ENCODE data around the gene FNDC5. TPM values are rescaled to one million over a fixed set of nuclear protein-coding genes. Genes with fewer than 3 reads are reported as not detected.

The FNDC5 gene
- total RNA-seq, 6 experiments from 2014 or later: 0.28 to 0.90 (median 0.58) TPM

- no peaks in the 10 kb centered on the region for H3K36me3 Mint-ChIP-seq (ENCODE audit: low read depth)
- no peak overlapping the region for H3K27ac Mint-ChIP-seq
- H3K4me3 Mint-ChIP-seq: no peak overlapping the region
- H3K9me3 Mint-ChIP-seq: no peaks in the 10 kb centered on the region
- no peaks in the 10 kb centered on the region; the same call in 1 of the 2 replicates for H3K4me1 Mint-ChIP-seq (ENCODE audit: low read depth)
- H3K27me3 Mint-ChIP-seq (ENCODE audit: insufficient read depth): peaks cover 21% of the 10 kb centered on the region
- no peak for DNase-seq
- TF ChIP-seq CTCF (IDR thresholded peaks at IDR 0.05): no peak
Measured at GRCh38 chr1:32884032-32884372, 13.3 kb upstream of the FNDC5 start.

GRCh38 chr1:32883338-32884031, 12.8 kb upstream of the FNDC5 start:
- H3K9me3 Mint-ChIP-seq: no peaks in the 10 kb centered on the region
- peaks cover 20% of the 10 kb centered on the region for H3K27me3 Mint-ChIP-seq (ENCODE audit: insufficient read depth)
- H3K36me3 Mint-ChIP-seq (ENCODE audit: low read depth): no peaks in the 10 kb centered on the region
- no peaks in the 10 kb centered on the region; the same call in 1 of the 2 replicates for H3K4me1 Mint-ChIP-seq (ENCODE audit: low read depth)
- no peak for TF ChIP-seq CTCF (IDR thresholded peaks at IDR 0.05)
- H3K27ac Mint-ChIP-seq: no peak overlapping the region
- no peak overlapping the region for H3K4me3 Mint-ChIP-seq
- DNase-seq: no peak

- H3K4me3 Mint-ChIP-seq: no peak overlapping the region
- peaks cover 7% of the 10 kb centered on the region for H3K4me1 Mint-ChIP-seq (ENCODE audit: low read depth)
- H3K27me3 Mint-ChIP-seq (ENCODE audit: insufficient read depth): peaks cover 22% of the 10 kb centered on the region
Measured at GRCh38 chr1:32881871-32882850, 11.4 kb upstream of the FNDC5 start.

GRCh38 chr1:32881291-32881690, 10.6 kb upstream of the FNDC5 start:
- Mint-ChIP-seq H3K4me3 (no peak overlapping the region), H3K9me3 (no peaks in the 10 kb centered on the region), H3K4me1 (ENCODE audit: low read depth) (peaks cover 7% of the 10 kb centered on the region), H3K27me3 (ENCODE audit: insufficient read depth) (peaks cover 25% of the 10 kb centered on the region), H3K27ac (no peak overlapping the region), H3K36me3 (ENCODE audit: low read depth) (no peaks in the 10 kb centered on the region)
- DNase-seq: no peak
- TF ChIP-seq CTCF (IDR thresholded peaks at IDR 0.05): no peak

More at GRCh38 chr1:32881871-32882850, 11.4 kb upstream of the FNDC5 start:
- DNase-seq: no peak
- Mint-ChIP-seq H3K9me3 (no peaks in the 10 kb centered on the region), H3K36me3 (ENCODE audit: low read depth) (no peaks in the 10 kb centered on the region), H3K27ac (no peak overlapping the region)
- TF ChIP-seq CTCF (IDR thresholded peaks at IDR 0.05): no peak

GRCh38 chr1:32878637-32879041, 7.9 kb upstream of the FNDC5 start:
- DNase-seq: no peak
- peaks cover 11% of the 10 kb centered on the region for H3K27me3 Mint-ChIP-seq (ENCODE audit: insufficient read depth)
- H3K27ac Mint-ChIP-seq: no peak overlapping the region
- no peaks in the 10 kb centered on the region for H3K9me3 Mint-ChIP-seq
- H3K36me3 Mint-ChIP-seq (ENCODE audit: low read depth): no peaks in the 10 kb centered on the region
- no peak overlapping the region for H3K4me3 Mint-ChIP-seq
- H3K4me1 Mint-ChIP-seq (ENCODE audit: low read depth): peaks cover 19% of the 10 kb centered on the region
- TF ChIP-seq CTCF (IDR thresholded peaks at IDR 0.05): no peak

Measured in HFFc6 (cell line).